Osteoblast (primary cell): ENCODE results near the gene COL5A2. TPM values are rescaled to one million over a fixed set of nuclear protein-coding genes. Genes with fewer than 3 reads are reported as not detected.

Experiments used
- DNase-seq: peaks from one replicate; pipeline ENCODE4 v3.0.0; 2011; ENCODE audit warnings: low spot score, mixed read lengths; ENCODE audit not compliant: insufficient read length; ENCODE audit errors: missing footprints
- H2AFZ ChIP-seq: 2 replicates; pipeline ENCODE4 v1.6.0; 2011; ENCODE audit warnings: mild to moderate bottlenecking, low read length
- H3K27ac ChIP-seq: 2 replicates; pipeline ENCODE4 v1.5.1; 2011; ENCODE audit warnings: mild to moderate bottlenecking, low read depth, low read length, moderate library complexity
- H3K27me3 ChIP-seq: 2 replicates; pipeline ENCODE4 v1.6.0; 2012; ENCODE audit warnings: mild to moderate bottlenecking, control low read depth, inconsistent platforms, low read length, moderate library complexity; ENCODE audit not compliant: insufficient read depth
- H3K36me3 ChIP-seq: 2 replicates; pipeline ENCODE4 v1.5.1; 2011; ENCODE audit warnings: mild to moderate bottlenecking, low read length, control low read depth, moderate library complexity; ENCODE audit not compliant: insufficient read depth
- H3K4me1 ChIP-seq: 2 replicates; pipeline ENCODE4 v1.5.1; 2011; ENCODE audit warnings: mild to moderate bottlenecking, low read length, control low read depth, moderate library complexity; ENCODE audit not compliant: insufficient read depth
- H3K4me2 ChIP-seq: 2 replicates; pipeline ENCODE4 v1.6.0; 2011; ENCODE audit warnings: mild to moderate bottlenecking, low read length; ENCODE audit not compliant: insufficient read depth
- H3K4me3 ChIP-seq: fragments of 200-600 bp; sonication (generic); 3 replicates; pipeline ENCODE4 v1.5.1; 2012; ENCODE audit warnings: mild to moderate bottlenecking, low read length, inconsistent platforms; ENCODE audit not compliant: insufficient read depth
- H3K79me2 ChIP-seq: 2 replicates; pipeline ENCODE4 v1.6.0; 2012; ENCODE audit warnings: mild to moderate bottlenecking, low read length, control low read depth, inconsistent platforms; ENCODE audit not compliant: insufficient read depth
- H3K9me3 ChIP-seq: 2 replicates; pipeline ENCODE4 v1.5.1; 2011; ENCODE audit warnings: low read depth, low read length, control low read depth
- H4K20me1 ChIP-seq: 2 replicates; pipeline ENCODE4 v1.6.0; 2012; ENCODE audit warnings: mild to moderate bottlenecking, low read length, control low read depth; ENCODE audit not compliant: insufficient read depth
- total RNA-seq: library from RNA; depleted of rRNA; stranded (reverse); fragments of >200 nt; gene quantifications from 2 replicates; pipeline ENCODE4 v1.2.3, GENCODE V29; 2012
- TF ChIP-seq, protein P1 (sequence below): IDR thresholded peaks from 2 replicates; pipeline ENCODE4 v1.5.1; 2011; ENCODE audit warnings: mild to moderate bottlenecking, low read depth, low read length, moderate library complexity; ENCODE audit errors: extremely low read depth

Gene COL5A2
- total RNA-seq, 1 donor = 879 TPM

DNA sequence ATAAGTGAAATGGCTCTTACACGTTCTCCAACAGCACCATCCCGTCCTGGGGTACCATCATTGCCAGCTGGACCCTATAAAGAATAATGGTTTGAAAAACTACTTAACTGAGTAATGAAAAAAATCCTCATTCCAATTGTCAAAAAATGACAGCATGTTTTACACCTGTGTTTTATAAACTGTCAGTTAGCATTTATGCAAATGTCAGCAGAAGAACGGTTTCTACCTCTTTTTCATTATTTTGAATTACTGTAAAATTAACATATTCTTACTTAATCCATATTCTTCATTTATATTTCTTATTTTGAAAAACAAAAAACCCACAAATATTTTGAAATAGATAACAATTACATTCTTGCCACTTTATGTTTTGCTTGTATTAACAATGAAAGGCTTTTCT lies 131.4 kb downstream of the COL5A2 start:
- Histone ChIP-seq H3K79me2 (no peaks in the 10 kb centered on the region), H3K4me2 (no peak overlapping the region), H2AFZ (no peak overlapping the region), H3K9me3 (no peaks in the 10 kb centered on the region), H3K4me1 (no peaks in the 10 kb centered on the region), H4K20me1 (no peaks in the 10 kb centered on the region), H3K27me3 (no peaks in the 10 kb centered on the region), H3K4me3 (no peak overlapping the region), H3K36me3 (peaks cover 95% of the 10 kb centered on the region), H3K27ac (no peak overlapping the region)
- TF ChIP-seq, protein P1, sequence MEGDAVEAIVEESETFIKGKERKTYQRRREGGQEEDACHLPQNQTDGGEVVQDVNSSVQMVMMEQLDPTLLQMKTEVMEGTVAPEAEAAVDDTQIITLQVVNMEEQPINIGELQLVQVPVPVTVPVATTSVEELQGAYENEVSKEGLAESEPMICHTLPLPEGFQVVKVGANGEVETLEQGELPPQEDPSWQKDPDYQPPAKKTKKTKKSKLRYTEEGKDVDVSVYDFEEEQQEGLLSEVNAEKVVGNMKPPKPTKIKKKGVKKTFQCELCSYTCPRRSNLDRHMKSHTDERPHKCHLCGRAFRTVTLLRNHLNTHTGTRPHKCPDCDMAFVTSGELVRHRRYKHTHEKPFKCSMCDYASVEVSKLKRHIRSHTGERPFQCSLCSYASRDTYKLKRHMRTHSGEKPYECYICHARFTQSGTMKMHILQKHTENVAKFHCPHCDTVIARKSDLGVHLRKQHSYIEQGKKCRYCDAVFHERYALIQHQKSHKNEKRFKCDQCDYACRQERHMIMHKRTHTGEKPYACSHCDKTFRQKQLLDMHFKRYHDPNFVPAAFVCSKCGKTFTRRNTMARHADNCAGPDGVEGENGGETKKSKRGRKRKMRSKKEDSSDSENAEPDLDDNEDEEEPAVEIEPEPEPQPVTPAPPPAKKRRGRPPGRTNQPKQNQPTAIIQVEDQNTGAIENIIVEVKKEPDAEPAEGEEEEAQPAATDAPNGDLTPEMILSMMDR = no peak
- no peak for DNase-seq

DNA sequence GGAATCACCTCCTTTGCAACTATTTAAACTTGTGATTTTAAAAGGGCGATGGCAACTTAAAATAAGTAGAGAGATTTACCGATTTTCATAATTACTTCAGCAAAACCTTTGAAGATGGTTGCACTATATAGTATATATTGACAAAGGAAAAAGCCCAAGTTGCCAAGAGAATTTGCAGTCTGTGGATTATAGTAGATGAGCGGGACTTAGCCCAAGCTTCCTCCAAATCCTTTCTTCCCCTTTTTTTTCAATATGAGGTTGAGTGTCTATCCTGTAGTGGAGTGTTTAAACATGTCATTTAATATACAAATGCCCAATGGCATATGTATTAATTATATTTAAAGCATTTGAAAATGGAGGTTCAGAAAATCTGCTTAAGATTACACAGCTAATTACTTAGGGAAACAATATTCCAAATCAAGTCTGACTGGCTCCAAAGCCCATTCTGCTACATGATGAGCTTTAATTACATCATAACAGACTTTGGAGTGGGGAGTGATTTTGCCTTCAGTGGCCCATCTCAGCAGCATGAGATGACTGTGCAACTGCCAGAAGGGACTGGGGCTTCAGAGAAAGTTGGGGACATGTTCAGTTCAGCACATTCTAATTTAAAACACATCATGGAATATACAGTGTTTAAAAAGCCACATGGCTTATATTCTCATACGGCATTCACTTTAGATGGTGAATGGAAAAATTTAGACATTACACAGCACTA lies 132.2 kb downstream of the COL5A2 start:
- Histone ChIP-seq H4K20me1 (no peaks in the 10 kb centered on the region), H3K36me3 (peaks cover 95% of the 10 kb centered on the region), H2AFZ (no peak overlapping the region), H3K4me3 (no peak overlapping the region), H3K9me3 (no peaks in the 10 kb centered on the region), H3K27me3 (no peaks in the 10 kb centered on the region), H3K27ac (no peak overlapping the region), H3K4me1 (no peaks in the 10 kb centered on the region), H3K79me2 (no peaks in the 10 kb centered on the region), H3K4me2 (no peak overlapping the region)
- DNase-seq = no peak
- TF ChIP-seq, protein P1 = no peak

DNA sequence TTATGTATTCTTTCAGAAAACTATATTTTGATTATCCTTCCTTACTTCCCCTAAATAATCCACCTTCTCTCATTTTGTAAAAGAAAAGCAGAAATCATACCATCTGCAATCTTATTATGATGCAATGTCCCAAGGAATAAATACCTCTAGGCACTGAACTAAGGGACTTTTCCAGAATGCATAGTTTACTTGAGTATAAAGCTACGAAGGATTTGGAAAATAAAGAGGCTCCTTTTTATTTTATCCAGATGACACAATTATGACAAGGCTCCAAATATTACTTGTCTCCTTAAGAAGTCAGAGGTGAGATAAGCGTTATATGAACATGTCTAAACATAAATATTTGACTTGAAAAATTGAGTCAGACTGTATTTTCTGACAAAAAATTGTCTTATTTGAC lies 133.2 kb downstream of the COL5A2 start:
- Histone ChIP-seq H3K4me3 (no peak overlapping the region), H3K27me3 (no peaks in the 10 kb centered on the region), H3K4me1 (no peaks in the 10 kb centered on the region), H3K79me2 (no peaks in the 10 kb centered on the region), H3K36me3 (peaks cover 93% of the 10 kb centered on the region), H2AFZ (no peak overlapping the region), H3K27ac (no peak overlapping the region), H3K9me3 (no peaks in the 10 kb centered on the region), H3K4me2 (no peak overlapping the region), H4K20me1 (no peaks in the 10 kb centered on the region)
- TF ChIP-seq, protein P1 = no peak
- no peak for DNase-seq

DNA sequence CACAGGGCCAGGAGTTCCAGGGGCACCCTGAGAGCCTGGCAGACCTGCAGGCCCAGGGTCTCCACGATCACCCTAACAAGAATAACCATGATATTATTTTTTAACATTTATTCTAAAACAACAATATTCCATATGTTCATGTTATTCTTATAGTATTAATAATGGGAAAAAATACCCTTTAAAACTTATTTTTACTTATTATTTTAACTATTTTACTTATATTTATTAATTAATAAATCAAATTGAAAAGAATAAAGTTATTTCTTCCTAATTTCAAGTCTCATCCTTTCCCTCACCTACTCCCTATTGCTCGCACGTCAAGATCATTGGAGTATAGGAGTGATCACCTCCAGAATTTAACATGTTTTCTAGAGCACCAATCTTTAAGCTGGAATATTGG lies 133.7 kb downstream of the COL5A2 start:
- no peak overlapping the region for H3K27ac ChIP-seq
- H3K9me3 ChIP-seq = no peaks in the 10 kb centered on the region

More for the DNA sequence above, 133.7 kb downstream of the COL5A2 start:
- H2AFZ ChIP-seq = no peak overlapping the region
- no peak for DNase-seq
- H3K27me3 ChIP-seq = no peaks in the 10 kb centered on the region
- TF ChIP-seq, protein P1 = no peak
- H4K20me1 ChIP-seq = no peaks in the 10 kb centered on the region
- peaks cover 93% of the 10 kb centered on the region for H3K36me3 ChIP-seq
- no peak overlapping the region for H3K4me2 ChIP-seq
- no peaks in the 10 kb centered on the region for H3K79me2 ChIP-seq
- no peak overlapping the region for H3K4me3 ChIP-seq
- H3K4me1 ChIP-seq = no peaks in the 10 kb centered on the region
